Lung (tissue), 12 donors: ENCODE data around the gene MCTP1. TPM values are rescaled to one million over a fixed set of nuclear protein-coding genes. Genes with fewer than 3 reads are reported as not detected.

Experiments
- ATAC-seq: fragments of 200-7000 bp; cut with Tn5 transposase; one replicate; pipeline ENCODE4 v1.9.1; 2020; ENCODE audit warnings: moderate number of reproducible peaks; ENCODE audit not compliant: insufficient read depth, low FRiP score
- DNase-seq, 3 donors: peaks; one replicate each; pipeline ENCODE4 v3.0.0-alpha.2; 2013 to 2017
- H3K27ac ChIP-seq, 2 donors: one replicate each; pipeline ENCODE4 v1.5.1; 2013; ENCODE audit warnings: mild to moderate bottlenecking in 2 of 2, moderate library complexity in 2 of 2, control low read depth in 1 of 2, inconsistent platforms in 1 of 2, low read depth in 1 of 2, low read length in 1 of 2
- H3K27me3 ChIP-seq, 3 donors: one replicate each; pipeline ENCODE4 v1.5.1; 2013; ENCODE audit warnings: low read length in 2 of 3; ENCODE audit not compliant: control insufficient read depth in 3 of 3, insufficient read depth in 3 of 3
- H3K36me3 ChIP-seq, 4 donors: one replicate each; pipeline ENCODE4 v1.5.1; 2013; ENCODE audit warnings: low read length in 4 of 4, mild to moderate bottlenecking in 1 of 4, moderate library complexity in 1 of 4; ENCODE audit not compliant: control insufficient read depth in 4 of 4, insufficient read depth in 4 of 4
- H3K4me1 ChIP-seq, 5 donors: one replicate each; pipeline ENCODE4 v1.5.1; 2013; ENCODE audit warnings: low read length in 5 of 5, mild to moderate bottlenecking in 2 of 5, moderate library complexity in 1 of 5; ENCODE audit not compliant: control insufficient read depth in 5 of 5, insufficient read depth in 5 of 5
- H3K4me3 ChIP-seq: one replicate; pipeline ENCODE4 v1.5.1; 2013; ENCODE audit warnings: mild to moderate bottlenecking, control low read depth, moderate library complexity
- H3K9ac ChIP-seq, 2 donors: one replicate each; pipeline ENCODE4 v1.5.1; 2013; ENCODE audit warnings: low read length in 2 of 2, control low read depth in 1 of 2; ENCODE audit not compliant: insufficient read depth in 1 of 2
- H3K9me3 ChIP-seq, 4 donors: one replicate each; pipeline ENCODE4 v1.5.1; 2013; ENCODE audit warnings: low read length in 3 of 4, mild to moderate bottlenecking in 1 of 4, moderate library complexity in 1 of 4; ENCODE audit not compliant: control insufficient read depth in 4 of 4, insufficient read depth in 3 of 4
- CTCF ChIP-seq: IDR thresholded peaks from 2 replicates; pipeline ENCODE4 v1.5.1; 2012; ENCODE audit warnings: mild to moderate bottlenecking; ENCODE audit errors: control extremely low read depth, extremely low read depth
- WGBS, 2 donors: extraction: QIAGEN DNeasy Blood & Tissue Kit; methylation state at CpG; one replicate each; pipeline ENCODE4 v1.1.7; 2013; 5-methylcytosine and 5-hydroxymethylcytosine counted together
- polyA plus RNA-seq, 2 donors: library from polyadenylated mRNA; stranded (reverse); fragments of 200-250 nt; gene quantifications; one replicate each; pipeline ENCODE4 v1.2.1, GENCODE V29; 2013
- total RNA-seq, 2 donors: library from RNA; depleted of rRNA in 1 of 2; stranded (reverse); fragments of >200 nt in 1 of 2; gene quantifications; one replicate each; pipeline ENCODE4 v1.2.1, GENCODE V29; 2014 to 2021
- donor health status: control.
- donor health status: control.
- donor health status: Bipolar disorder and iron deficiency.
- donor health status: healthy.
- donor health status: DM: yes; HTN: yes; CAD: no.

The MCTP1 gene
- total and polyA plus RNA-seq, 4 donors, result 5.8 to 34.8 (median 27.4) TPM

- peaks cover 0 to 8% (median 0%) of the 10 kb centered on the region in 4 donors for H3K36me3 ChIP-seq
- 82 to 87% methylated on average over 1 of the region's 1 CpG for WGBS, 2 donors
- DNase-seq (no peak), ATAC-seq (no peak)
- H3K27me3 ChIP-seq, result no peaks in the 10 kb centered on the region
- no peak overlapping the region for H3K9ac ChIP-seq
- TF ChIP-seq CTCF, result no peak
- no peaks in the 10 kb centered on the region for H3K9me3 ChIP-seq
- no peak overlapping the region for H3K4me3 ChIP-seq
- no peak overlapping the region for H3K27ac ChIP-seq
- peaks cover 0 to 1% (median 0%) of the 10 kb centered on the region in 5 donors for H3K4me1 ChIP-seq
These were observed 343.7 kb downstream of the MCTP1 start for GRCh38 chr5:94941122-94941755.

GRCh38 chr5:94932259-94932658 lies 352.6 kb downstream of the MCTP1 start:
- Histone ChIP-seq H3K4me1 (peaks cover 0 to 1% (median 0%) of the 10 kb centered on the region in 5 donors), H3K9ac (no peak overlapping the region), H3K27ac (no peak overlapping the region), H3K9me3 (no peaks in the 10 kb centered on the region), H3K4me3 (no peak overlapping the region), H3K27me3 (no peaks in the 10 kb centered on the region), H3K36me3 (peaks cover 0 to 2% (median 0%) of the 10 kb centered on the region in 4 donors)
- WGBS, 2 donors, result 71 to 90% methylated on average over 2 of the region's 2 CpGs
- TF ChIP-seq CTCF, result no peak
- ATAC-seq (no peak), DNase-seq (no peak)

- H3K4me1 ChIP-seq, result no peaks in the 10 kb centered on the region
- no peak overlapping the region for H3K9ac ChIP-seq
- no peaks in the 10 kb centered on the region for H3K9me3 ChIP-seq
- no peaks in the 10 kb centered on the region for H3K36me3 ChIP-seq
- no peak overlapping the region for H3K4me3 ChIP-seq
- no peak for TF ChIP-seq CTCF
- H3K27ac ChIP-seq, result no peak overlapping the region
- ATAC-seq, result no peak
- no peaks in the 10 kb centered on the region for H3K27me3 ChIP-seq
- no peak for DNase-seq
- WGBS, 2 donors, result 55 to 79% methylated on average over 6 of the region's 6 CpGs
These were observed 356.0 kb downstream of the MCTP1 start for GRCh38 chr5:94928891-94929290.

GRCh38 chr5:94920570-94920969 lies 364.3 kb downstream of the MCTP1 start:
- H3K4me3 ChIP-seq, result no peak overlapping the region
- no peak overlapping the region for H3K27ac ChIP-seq
- no peaks in the 10 kb centered on the region for H3K4me1 ChIP-seq
- DNase-seq (no peak), ATAC-seq (no peak)
- 94 to 96% methylated on average over 14 of the region's 14 CpGs for WGBS, 2 donors
- H3K27me3 ChIP-seq, result no peaks in the 10 kb centered on the region
- no peak overlapping the region for H3K9ac ChIP-seq
- no peaks in the 10 kb centered on the region for H3K36me3 ChIP-seq
- H3K9me3 ChIP-seq, result no peaks in the 10 kb centered on the region
- TF ChIP-seq CTCF, result no peak
